NT2/D1 (cell line): Measurements from ENCODE around the gene MPHOSPH10.
"Not testable (repeated sequence)": the region's sequence is repeated elsewhere in the genome, so short reads cannot be mapped to it uniquely, and the experiment has no call there.

Experiments
- DNase-seq: peaks from one replicate; pipeline ENCODE4 v3.0.0-alpha.2; 2011; ENCODE audit warnings: low read depth, low spot score
- H3K27me3 ChIP-seq: 2 replicates; pipeline ENCODE4 v1.6.0; 2011; ENCODE audit warnings: mild to moderate bottlenecking; ENCODE audit not compliant: insufficient read length, insufficient read depth
- H3K36me3 ChIP-seq: 2 replicates; pipeline ENCODE4 v1.6.1; 2011; ENCODE audit warnings: mild to moderate bottlenecking, low read length, mixed read lengths; ENCODE audit not compliant: insufficient read depth, insufficient read length
- H3K4me1 ChIP-seq: 2 replicates; pipeline ENCODE4 v1.5.1; 2011; ENCODE audit not compliant: insufficient read depth, insufficient read length
- H3K4me3 ChIP-seq: 2 replicates; pipeline ENCODE4 v1.5.1; 2011; ENCODE audit warnings: low read depth; ENCODE audit not compliant: insufficient read length
- H3K9ac ChIP-seq: 2 replicates; pipeline ENCODE4 v1.6.0; 2011; ENCODE audit warnings: low read depth; ENCODE audit not compliant: insufficient read length
- H3K9me3 ChIP-seq: 2 replicates; pipeline ENCODE4 v1.5.1; 2011; ENCODE audit warnings: mild to moderate bottlenecking, low read length; ENCODE audit not compliant: insufficient read depth
- SUZ12 ChIP-seq: IDR thresholded peaks from 2 replicates; pipeline ENCODE4 v1.6.1; 2011; ENCODE audit not compliant: insufficient read length, insufficient read depth; ENCODE audit errors: extremely low read depth
- YY1 ChIP-seq: IDR thresholded peaks from 2 replicates; pipeline ENCODE4 v1.6.1; 2011; ENCODE audit not compliant: insufficient read length, insufficient read depth
- ZNF274 ChIP-seq: IDR thresholded peaks from 2 replicates; pipeline ENCODE4 v1.6.1; 2011; ENCODE audit warnings: mild to moderate bottlenecking, low read depth, low read length

The MPHOSPH10 gene, protein sequence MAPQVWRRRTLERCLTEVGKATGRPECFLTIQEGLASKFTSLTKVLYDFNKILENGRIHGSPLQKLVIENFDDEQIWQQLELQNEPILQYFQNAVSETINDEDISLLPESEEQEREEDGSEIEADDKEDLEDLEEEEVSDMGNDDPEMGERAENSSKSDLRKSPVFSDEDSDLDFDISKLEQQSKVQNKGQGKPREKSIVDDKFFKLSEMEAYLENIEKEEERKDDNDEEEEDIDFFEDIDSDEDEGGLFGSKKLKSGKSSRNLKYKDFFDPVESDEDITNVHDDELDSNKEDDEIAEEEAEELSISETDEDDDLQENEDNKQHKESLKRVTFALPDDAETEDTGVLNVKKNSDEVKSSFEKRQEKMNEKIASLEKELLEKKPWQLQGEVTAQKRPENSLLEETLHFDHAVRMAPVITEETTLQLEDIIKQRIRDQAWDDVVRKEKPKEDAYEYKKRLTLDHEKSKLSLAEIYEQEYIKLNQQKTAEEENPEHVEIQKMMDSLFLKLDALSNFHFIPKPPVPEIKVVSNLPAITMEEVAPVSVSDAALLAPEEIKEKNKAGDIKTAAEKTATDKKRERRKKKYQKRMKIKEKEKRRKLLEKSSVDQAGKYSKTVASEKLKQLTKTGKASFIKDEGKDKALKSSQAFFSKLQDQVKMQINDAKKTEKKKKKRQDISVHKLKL

GRCh38 chr2:71130152-71130904 is at the start of gene MPHOSPH10, which contains the start of gene MCEE:
MPHOSPH10 (plus strand) TSS chr2:71130634; CDS start chr2:71130666, 32 bp downstream.
MCEE (minus strand) TSS chr2:71130229; CDS start chr2:71130219, 10 bp downstream.
- Histone ChIP-seq H3K4me1 (no peaks in the 10 kb centered on the region), H3K9me3 (no peaks in the 10 kb centered on the region), H3K27me3 (no peaks in the 10 kb centered on the region), H3K9ac (peak within 1 kb of the TSS; percentile 98), H3K36me3 (peaks cover 33% of the 10 kb centered on the region), H3K4me3 (peak within 1 kb of the TSS; percentile 94)
- peak; percentile 86 for DNase-seq
- TF ChIP-seq SUZ12 (no peak), YY1 (peak; percentile 59)

GRCh38 chr2:71082402-71083252 is 47.8 kb upstream of the MPHOSPH10 start:
- no peak overlapping the region for H3K4me3 ChIP-seq
- peaks cover 19% of the 10 kb centered on the region for H3K36me3 ChIP-seq
- no peaks in the 10 kb centered on the region for H3K9me3 ChIP-seq
- no peak for DNase-seq
- H3K27me3 ChIP-seq, result no peaks in the 10 kb centered on the region
- no peak overlapping the region for H3K9ac ChIP-seq
- H3K4me1 ChIP-seq, result no peaks in the 10 kb centered on the region
- TF ChIP-seq YY1 (no peak), ZNF274 (no peak), SUZ12 (no peak)

GRCh38 chr2:71083297-71083696 is 47.1 kb upstream of the MPHOSPH10 start:
- H3K9ac ChIP-seq, H3K27me3 ChIP-seq, DNase-seq, H3K9me3 ChIP-seq, H3K4me1 ChIP-seq, H3K4me3 ChIP-seq: not testable (repeated sequence)
- H3K36me3 ChIP-seq, result peaks cover 14% of the 10 kb centered on the region

DNA sequence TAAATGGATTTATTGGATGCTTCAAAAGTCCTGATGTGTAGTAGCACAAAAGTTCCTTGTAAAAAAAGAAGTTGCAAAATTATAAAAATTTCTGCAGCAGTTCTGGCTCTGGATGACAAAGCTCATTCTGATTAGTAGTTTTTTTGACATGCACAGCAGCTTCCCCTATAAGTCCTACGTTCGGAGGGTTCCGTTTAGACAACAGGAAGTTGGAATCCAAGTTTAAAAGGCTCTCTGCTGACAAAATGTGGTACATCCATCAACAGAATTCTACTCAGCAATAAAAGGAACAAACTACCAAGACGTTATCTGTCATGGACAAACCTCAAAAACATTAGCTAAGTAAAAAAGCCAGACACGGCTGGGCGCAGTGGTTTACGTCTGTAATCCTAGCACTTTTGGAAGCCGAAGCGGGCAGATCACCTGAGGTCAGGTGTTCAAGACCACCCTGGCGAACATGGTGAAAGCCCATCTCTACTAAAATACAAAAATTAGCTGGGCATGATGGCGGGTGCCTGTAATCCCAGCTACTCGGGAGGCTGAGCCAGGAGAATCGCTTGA is 46.6 kb upstream of the MPHOSPH10 start:
- not testable (repeated sequence) for H3K9me3 ChIP-seq, H3K27me3 ChIP-seq, DNase-seq, H3K9ac ChIP-seq, H3K4me3 ChIP-seq, H3K4me1 ChIP-seq, H3K36me3 ChIP-seq

GRCh38 chr2:71085325-71086003 is 45.0 kb upstream of the MPHOSPH10 start:
- not testable (repeated sequence) for H3K9ac ChIP-seq, H3K27me3 ChIP-seq, DNase-seq, H3K4me1 ChIP-seq, H3K9me3 ChIP-seq, H3K4me3 ChIP-seq, H3K36me3 ChIP-seq

DNA sequence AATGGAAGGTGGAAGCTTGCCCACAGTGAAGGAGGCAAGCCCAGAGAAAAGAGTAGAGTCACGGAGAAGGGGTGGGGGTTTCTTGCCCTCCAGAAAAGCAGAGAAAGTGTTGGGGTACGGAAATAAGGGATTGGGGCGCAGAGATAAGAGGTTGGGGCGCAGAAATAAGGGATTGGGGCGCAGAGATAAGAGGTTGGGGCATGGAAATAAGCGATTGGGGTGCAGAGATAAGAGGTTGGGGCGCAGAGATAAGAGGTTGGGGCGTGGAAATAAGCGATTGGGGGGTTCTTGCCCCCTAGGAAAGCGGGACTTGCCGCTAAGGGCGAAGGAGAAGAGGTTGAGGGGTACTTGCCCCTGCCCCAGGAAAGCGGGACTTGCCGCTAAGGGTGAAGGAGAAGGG is 41.0 kb upstream of the MPHOSPH10 start:
- H3K36me3 ChIP-seq, H3K27me3 ChIP-seq, H3K4me1 ChIP-seq, H3K9ac ChIP-seq, H3K4me3 ChIP-seq, DNase-seq: not testable (repeated sequence)
- peaks cover 24% of the 10 kb centered on the region; the same call in 1 of the 2 replicates for H3K9me3 ChIP-seq

DNA sequence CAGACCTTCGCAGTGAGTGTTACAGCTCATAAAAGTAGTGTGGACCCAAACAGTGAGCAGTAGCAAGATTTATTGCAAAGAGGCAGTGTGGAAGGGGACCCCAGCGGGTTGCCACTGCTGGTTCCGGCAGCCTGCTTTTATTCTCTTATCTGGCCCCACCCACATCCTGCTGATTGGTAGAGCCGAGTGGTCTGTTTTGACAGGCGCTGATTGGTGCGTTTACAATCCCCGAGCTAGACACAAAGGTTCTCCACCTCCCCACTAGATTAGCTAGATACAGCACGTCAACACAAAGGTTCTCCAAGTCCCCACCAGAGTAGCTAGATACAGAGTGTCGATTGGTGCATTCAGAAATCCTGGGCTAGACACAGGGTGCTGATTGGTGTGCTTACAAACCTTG is 38.6 kb upstream of the MPHOSPH10 start:
- DNase-seq, H3K9ac ChIP-seq, H3K36me3 ChIP-seq, H3K4me3 ChIP-seq, H3K27me3 ChIP-seq, H3K4me1 ChIP-seq: not testable (repeated sequence)
- peaks cover 24% of the 10 kb centered on the region; the same call in 1 of the 2 replicates for H3K9me3 ChIP-seq

DNA sequence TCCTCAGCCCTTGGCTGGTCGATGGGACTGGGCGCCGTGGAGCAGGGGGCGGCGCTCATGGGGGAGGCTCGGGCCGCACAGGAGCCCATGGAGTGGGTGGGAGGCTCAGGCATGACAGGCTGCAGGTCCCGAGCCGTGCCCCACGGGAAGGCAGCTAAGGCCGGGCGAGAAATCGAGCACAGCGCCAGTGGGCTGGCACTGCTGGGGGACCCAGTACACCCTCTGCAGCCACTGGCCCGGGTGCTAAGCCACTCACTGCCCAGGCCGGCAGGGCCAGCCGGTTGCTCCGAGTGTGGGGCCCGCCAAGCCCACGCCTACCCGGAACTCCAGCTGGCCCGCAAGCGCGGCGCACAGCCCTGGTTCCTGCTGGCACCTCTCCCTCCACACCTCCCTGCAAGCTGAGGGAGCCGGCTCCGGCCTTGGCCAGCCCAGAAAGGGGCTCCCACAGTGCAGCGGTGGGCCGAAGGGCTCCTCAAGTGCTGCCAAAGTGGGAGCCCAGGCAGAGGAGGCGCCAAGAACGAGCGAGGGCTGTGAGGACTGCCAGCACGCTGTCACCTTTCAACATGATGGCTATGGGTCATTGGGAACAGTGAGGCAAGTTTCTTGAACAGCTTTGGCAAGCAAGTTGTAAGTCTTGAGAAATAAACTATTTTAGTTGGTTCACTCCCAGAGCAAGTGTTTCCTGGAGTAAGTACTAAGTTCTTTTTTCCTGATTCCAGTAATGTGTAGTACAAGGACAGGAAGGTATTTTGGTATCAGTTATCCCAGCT is 37.8 kb upstream of the MPHOSPH10 start:
- not testable (repeated sequence) for H3K36me3 ChIP-seq, H3K9ac ChIP-seq, H3K4me1 ChIP-seq, DNase-seq, H3K27me3 ChIP-seq, H3K4me3 ChIP-seq
- peaks cover 24% of the 10 kb centered on the region; the same call in 1 of the 2 replicates for H3K9me3 ChIP-seq
